Activated gamma-delta T cell (primary cell): Measurements from ENCODE around the gene ZNF627.
"Not testable (repeated sequence)": the region's sequence is repeated elsewhere in the genome, so short reads cannot be mapped to it uniquely, and the experiment has no call there.

ENCODE experiments used
- DNase-seq: peaks from one replicate; lab custom pipeline; 2025; lab: John Stamatoyannopoulos, UW
- total RNA-seq, 2 donors: gene quantifications; one replicate each; lab custom pipeline; 2026; lab: John Stamatoyannopoulos, UW

ZNF627 gene
- total RNA-seq, result 31.7 to 36.9 reads per million in 2 donors

- peak; percentile 80 for DNase-seq
These were observed at the start of gene ZNF627 for GRCh38 chr19:11597202-11598102. Gene ZNF627, plus strand, starts transcription at chr19:11597483. Its CDS starts 145 bp downstream, at chr19:11597628.

DNA sequence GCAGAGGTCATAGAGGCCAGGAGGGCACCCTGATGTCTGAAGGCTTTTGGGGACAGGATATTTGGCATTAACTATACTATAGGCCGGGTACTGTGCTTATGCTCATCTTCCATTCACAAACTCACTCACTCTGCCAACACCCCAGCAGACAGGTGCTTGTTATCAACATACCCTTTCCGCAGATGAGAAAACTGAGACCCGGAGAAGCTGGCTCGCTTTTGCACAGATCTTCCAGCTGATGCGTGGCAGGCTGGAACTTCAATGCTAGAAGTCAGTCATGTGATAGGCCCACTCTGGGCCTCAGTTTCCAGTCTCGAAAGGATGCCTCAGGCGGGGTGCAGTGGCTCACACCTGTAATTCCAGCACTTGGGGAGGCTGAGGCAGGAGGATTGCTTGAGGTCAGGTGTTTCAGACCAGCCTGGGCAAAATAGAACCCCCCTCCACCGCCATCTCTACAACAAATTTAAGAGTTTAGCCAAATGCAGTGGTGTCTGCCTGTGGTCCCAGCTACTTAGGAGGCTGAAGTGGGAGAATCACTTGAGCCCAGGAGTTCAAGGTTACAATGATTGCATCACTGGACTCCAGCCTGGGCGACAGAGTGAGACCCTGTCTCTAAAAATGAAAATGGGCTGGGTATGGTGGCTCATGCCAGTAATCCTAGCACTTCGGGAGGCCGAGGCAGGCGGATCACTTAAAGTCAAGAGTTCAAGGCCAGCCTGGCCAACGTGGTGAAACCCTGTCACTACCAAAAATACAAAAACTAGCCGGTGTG is 49.2 kb upstream of the ZNF627 start:
- no peak for DNase-seq

- no peak for DNase-seq
These were observed 47.8 kb upstream of the ZNF627 start for GRCh38 chr19:11549386-11549953.

DNA sequence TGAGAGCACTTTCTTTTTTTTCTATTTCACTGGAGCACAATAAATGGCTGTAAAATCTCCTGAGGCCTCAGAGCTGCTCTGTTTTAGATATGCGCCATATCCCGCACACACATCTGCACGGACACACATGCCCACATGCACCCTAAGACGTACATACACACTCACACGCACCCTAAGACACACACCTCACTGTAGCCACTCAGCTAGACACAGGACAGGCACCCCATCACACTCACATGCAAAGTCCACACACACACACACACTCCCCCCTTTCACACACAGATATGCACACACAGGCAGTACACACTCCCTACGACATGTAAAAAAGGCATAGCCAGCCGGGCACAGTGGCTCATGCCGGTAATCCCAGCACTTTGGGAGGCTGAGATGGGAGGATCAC is 47.0 kb upstream of the ZNF627 start:
- DNase-seq, result no peak

- DNase-seq, result no peak
These were observed 45.6 kb upstream of the ZNF627 start for GRCh38 chr19:11551603-11552235.

DNA sequence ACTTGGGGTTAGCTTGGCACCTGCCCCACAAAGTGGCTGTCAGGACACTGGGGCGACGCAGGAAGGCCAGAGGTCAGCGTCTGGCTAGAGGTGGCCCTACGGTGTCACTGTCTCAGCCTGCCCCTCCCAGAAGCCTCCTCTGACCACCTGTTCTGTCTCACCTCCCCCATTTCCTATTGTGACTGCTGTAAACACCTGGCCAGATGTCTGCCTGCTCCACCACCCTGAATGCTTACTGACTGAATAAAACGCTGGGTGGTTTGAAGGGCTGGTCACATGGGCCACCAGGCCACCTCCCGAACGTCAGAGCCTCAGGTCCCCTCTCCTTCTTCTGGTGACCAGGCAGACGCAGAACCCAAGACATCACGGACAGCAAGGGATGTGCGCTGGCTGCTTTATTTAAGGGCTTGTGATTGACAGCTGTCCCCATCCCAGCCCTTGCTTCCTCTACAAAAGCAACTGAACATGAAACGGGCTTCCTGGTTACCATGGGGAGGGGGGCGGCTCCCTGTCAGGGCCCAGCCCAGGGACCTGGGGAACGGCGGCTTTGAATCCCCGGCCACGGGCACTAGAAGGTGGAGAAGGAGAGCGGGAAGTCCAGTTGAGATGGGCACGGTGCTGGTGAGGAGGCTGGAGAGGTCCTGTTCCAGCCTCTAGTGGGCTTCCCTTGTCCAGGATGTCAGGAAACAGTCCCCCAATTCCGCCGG is 44.5 kb upstream of the ZNF627 start:
- no peak for DNase-seq

- no peak for DNase-seq
These were observed 43.1 kb upstream of the ZNF627 start for GRCh38 chr19:11554160-11554559.

DNA sequence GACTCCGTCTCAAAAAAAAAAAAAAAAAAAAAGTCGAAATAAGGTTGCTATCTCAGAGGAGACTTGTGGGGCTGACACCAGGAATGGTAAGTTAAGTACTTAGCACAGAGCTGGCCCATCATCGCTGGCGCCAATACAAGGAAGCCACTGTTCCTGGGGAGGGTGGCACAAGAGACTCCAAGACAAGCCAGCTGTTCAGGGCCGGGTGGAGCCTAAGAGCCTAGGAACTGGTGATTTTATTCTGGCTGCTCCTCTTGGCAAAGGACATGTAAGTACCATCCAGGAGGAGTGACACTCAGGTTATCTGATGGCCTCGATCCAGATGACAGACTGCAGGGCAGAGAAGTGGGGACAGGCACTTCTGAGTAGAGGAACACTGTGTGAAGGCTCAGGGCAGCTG is 42.0 kb upstream of the ZNF627 start:
- no peak for DNase-seq

DNA sequence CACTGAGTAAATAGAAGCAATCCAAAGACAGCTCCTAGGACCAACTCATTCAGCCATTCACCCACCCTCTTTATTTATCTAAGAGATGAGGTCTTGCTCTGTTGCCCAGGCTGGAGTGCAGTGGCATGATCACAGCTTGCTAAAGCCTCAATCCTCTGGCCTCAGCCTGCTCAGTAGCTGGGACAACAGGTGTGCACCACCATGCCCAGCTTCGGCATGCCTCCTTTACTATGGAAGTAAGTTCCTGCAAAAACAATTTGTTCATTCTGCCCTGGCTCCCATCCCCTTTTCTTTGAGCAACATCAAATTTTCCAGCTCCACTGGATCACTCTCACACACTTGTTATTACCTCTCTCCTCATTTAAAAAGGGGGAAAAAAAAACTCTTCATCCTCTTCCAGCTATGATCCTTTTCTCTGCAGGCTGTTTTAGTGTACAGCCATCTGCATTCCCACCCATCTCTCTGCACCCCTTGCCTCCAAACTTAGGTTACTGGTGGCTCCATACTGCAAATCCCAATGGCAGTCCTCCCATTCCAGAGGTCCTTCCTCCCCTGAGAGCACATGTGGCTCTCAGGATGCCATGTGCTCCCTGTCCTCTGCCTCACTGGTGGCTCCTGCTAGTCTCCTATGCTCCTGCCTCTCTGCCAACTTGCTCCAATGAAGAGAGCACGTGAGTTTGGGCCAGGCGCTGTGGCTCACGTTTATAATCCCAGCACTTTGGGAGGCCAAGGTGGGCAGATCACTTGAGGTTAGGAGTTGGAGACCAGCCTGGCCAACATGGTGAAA is 40.5 kb upstream of the ZNF627 start:
- no peak for DNase-seq

DNA sequence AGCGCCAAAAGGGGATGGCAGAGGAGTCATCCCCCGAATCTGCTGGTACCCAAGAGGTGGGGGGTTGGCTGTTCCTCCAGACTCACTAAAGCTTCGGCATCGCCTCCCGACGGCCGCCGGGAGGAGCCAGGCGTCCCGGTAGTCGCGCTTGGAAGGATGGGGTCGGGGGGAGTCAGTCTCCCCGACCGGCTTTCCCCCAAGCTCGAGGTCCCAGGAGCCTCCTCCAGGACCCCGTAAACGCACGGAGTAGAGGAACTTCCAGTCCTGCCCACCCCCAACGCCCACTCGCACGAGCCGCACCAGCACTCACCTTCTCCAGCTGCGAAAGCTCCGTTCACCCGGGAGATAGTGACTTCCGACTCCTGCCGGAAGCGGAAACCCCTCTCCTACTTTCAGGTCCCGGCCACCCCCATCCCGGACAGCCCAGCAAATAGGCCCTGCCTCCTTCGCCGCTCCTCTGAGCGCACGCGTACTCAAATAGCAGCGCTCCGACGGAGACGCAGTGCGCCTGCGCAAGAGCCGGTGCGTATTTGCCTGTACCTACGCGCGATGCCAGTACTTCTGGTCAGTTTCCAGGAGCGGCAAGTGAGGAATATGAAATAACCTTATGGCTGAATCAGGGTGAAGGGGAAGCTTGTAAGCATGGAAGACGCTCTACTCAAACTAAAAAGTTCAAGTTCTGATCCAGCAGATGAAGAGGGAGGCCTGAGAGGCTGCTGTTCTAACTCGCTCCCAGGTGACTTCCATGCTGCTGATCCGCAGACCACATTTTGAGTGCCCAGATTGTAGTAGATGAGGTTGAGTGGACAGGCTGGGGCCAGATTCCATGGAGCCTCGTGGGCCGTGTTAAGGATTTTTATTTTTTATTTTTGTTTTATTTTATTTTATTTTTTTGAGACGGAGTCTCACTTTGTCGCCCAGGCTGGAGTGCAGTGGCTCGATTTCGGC is 38.1 kb upstream of the ZNF627 start, which contains the start of gene ELOF1:
TSS of gene ELOF1 (minus strand) at position 350 of the 948 bp plus-strand sequence. CDS start 4,883 bp downstream, outside the sequence.
- peak; percentile 88 for DNase-seq

DNA sequence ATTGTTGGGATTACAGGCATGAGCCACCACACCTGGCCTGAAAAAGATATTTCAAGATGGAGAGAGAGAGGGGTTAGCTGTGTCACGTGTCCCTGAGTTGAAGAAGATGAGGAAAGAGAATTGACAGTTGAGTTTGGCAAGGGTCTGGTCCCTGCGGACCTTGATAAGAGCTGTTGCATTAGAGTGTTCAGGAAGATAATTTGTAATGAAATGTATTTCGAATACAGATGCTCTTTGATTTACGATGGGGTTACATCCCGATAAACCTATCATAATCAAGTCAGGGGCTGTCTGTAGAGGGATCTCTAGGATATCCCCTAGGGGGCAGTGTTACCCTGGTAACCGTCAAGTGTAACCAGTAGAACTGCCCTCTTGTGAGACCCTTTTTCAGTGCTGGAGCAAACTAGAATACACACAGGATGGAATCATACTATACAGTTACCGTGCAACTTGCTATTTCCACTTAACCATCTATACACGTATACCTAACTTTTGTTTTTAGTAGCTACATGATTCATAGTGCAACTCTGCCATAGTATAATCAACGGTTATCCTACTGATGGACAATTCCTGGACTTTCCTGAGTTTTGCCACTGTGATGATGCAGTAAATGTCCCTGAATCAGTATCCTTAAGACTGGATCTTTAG is 36.8 kb upstream of the ZNF627 start:
- DNase-seq, result no peak

DNA sequence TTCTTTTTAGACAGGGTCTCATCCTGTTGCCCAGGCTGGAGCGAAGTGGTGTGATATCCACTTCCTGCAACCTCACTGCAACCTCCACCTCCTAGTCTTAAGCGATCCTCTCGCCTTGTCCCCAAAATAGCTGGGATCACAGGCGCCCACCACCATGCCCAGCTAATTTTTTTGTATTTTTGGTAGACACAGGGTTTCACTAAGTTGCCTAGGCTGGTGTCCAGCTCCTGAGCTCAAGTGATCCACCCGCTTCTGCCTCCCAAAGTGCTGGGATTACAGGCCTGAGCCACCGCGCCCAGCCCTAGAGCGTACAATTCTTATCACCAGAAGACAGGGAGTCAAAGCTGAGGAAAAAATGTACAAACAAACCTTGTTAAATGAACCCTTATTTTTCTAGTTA is 33.8 kb upstream of the ZNF627 start:
- DNase-seq, result no peak

GRCh38 chr19:11564082-11564807 is 33.0 kb upstream of the ZNF627 start:
- not testable (repeated sequence) for DNase-seq

DNA sequence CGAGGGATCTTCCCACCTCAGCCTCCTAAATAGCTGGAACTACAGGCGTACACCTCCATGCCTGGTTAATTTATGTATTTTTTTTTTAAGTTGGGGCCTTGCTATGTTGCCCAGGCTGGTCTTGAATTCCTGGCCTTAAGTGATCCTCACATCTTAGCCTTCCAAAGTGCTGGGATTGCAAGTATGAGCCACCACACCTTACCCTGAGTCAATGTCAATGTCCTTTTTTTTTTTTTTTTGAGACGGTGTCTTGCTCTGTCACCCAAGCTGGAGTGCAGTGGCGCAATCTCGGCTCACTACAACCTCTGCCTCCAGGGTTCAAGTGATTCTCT is 31.7 kb upstream of the ZNF627 start:
- DNase-seq, result not testable (repeated sequence)

DNA sequence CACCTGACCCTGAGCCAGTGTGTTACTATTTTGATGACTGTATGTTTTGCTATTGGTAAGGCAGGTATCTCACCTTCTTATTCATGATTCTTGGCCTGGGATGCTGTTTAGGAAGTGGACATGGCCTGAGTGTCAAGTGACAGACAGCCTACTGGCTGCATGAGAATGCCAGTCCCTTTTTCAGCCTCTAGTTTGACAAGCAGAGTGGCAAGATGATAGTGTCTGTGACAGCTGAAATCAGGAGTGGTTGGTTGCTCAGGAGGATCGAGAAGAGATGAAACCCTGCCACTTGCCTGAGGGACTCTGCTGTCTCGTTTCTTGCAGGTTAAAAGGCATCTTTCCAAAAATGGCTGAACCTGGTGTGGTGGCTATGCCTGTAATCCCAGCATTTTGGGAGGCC is 31.1 kb upstream of the ZNF627 start:
- no peak for DNase-seq

GRCh38 chr19:11570039-11570462 is 27.2 kb upstream of the ZNF627 start:
- no peak for DNase-seq

DNA sequence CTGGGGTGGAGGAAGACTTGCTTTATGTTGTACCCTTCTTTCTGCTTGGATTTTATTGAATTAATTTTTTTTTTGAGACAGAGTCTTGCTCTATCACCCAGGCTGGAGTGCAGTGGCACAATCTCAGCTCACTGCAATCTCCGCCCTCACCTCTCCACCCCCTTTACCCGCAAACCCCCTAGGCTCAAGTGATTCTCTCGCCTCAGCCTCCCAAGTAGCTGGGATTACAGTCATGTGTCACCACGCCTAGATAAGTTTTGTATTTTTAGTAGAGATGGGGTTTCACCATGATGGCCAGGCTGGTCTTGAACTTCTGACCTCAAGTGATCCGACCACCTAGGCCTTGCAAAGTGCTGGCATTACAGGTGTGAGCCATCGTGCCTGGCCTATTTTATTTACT is 23.9 kb upstream of the ZNF627 start:
- DNase-seq, result not testable (repeated sequence)

DNA sequence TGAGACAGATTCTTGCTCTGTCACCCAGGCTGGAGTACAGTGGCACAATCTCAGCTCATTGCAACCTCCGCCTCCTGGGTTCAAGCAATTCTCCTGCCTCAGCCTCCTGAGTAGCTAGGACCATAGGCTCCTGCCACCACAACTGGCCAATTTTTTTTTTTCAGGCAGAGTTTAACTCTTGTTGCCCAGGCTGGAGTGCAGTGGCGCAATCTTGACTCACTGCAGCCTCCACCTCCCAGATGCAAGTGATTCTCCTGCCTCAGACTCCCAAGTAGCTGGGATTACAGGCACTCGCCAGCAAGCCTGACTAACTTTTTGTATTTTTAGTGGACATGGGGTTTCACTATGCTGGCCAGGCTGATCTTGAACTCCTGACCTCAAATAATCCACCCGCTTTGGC is 23.5 kb upstream of the ZNF627 start:
- not testable (repeated sequence) for DNase-seq
